GM12891 (cell line): ENCODE measurements around the gene CCDC89.

Source experiments
- POLR2A ChIP-seq: IDR thresholded peaks from 2 replicates; pipeline ENCODE4 v1.6.1; 2011; ENCODE audit warnings: low read depth, low read length, control low read depth
- POLR2AphosphoS5 ChIP-seq: IDR thresholded peaks from 2 replicates; pipeline ENCODE4 v1.6.1; 2011; ENCODE audit warnings: low read depth, low read length, control low read depth
- POU2F2 ChIP-seq: IDR thresholded peaks from 2 replicates; pipeline ENCODE4 v1.6.1; 2011; ENCODE audit warnings: low read depth, mild to moderate bottlenecking, control low read depth, low read length, moderate library complexity
- SPI1 ChIP-seq: IDR thresholded peaks from 2 replicates; pipeline ENCODE4 v1.6.1; 2011; ENCODE audit warnings: low read depth, low read length, control low read depth
- TAF1 ChIP-seq: IDR thresholded peaks from 2 replicates; pipeline ENCODE4 v1.6.1; 2011; ENCODE audit warnings: low read depth, low read length, control low read depth

- no peak for TF ChIP-seq POU2F2
- TF ChIP-seq POLR2A = no peak
- no peak for TF ChIP-seq TAF1
- TF ChIP-seq POLR2AphosphoS5 = no peak
- no peak for TF ChIP-seq SPI1
Measured at GRCh38 chr11:85705800-85706199, 19.8 kb upstream of the CCDC89 start.
